SK-N-SH (cell line): ENCODE results near the gene SLCO4A1. TPM values are rescaled to one million over a fixed set of nuclear protein-coding genes. Genes with fewer than 3 reads are reported as not detected.

ENCODE experiments used
- CTCF ChIA-PET: fragments of 300-600, 350-600 bp; formaldehyde crosslinking; extraction: SDS; loops from one replicate; lab custom pipeline; 2021; lab: Yijun Ruan, JAX
- POLR2A ChIA-PET: fragments of 350-600 bp; sonication (Branson Sonifier 250); formaldehyde crosslinking; extraction: SDS; loops from one replicate; lab custom pipeline; 2020; ENCODE audit warnings: antibody characterized with exemption, inconsistent platforms; lab: Yijun Ruan, JAX
- DNase-seq: peaks from one replicate; pipeline ENCODE4 v3.0.0; 2012
- H2AFZ ChIP-seq: fragments of 200-600 bp; sonication (generic); 2 replicates; pipeline ENCODE4 v1.8.1; 2016; ENCODE audit warnings: antibody characterized with exemption, mild to moderate bottlenecking, low read depth
- H3F3A ChIP-seq: fragments of 200-600 bp; sonication (generic); replicated peaks from 2 replicates; pipeline ENCODE3; 2016; ENCODE audit warnings: antibody characterized with exemption, mild to moderate bottlenecking; ENCODE audit not compliant: insufficient read depth
- H3K27ac ChIP-seq, 2 experiments: fragments of 200-500 bp in 1 of 2; fragments of 200-600 bp in 1 of 2; sonication (Bioruptor generic) in 1 of 2; sonication (generic), shearing (Covaris generic) in 1 of 2; 2 replicates each; pipeline versions ENCODE4 v1.5.1 to v1.6.1; 2014 to 2016; ENCODE audit warnings: low read depth in 2 of 2, inconsistent platforms in 1 of 2, low read length in 1 of 2, mild to moderate bottlenecking in 1 of 2, mixed read lengths in 1 of 2
- H3K27me3 ChIP-seq: fragments of 200-600 bp; sonication (generic), shearing (Covaris generic); 2 replicates; pipeline ENCODE4 v1.6.1; 2016; ENCODE audit warnings: mixed run types; ENCODE audit not compliant: insufficient read depth
- H3K36me3 ChIP-seq, 2 experiments: fragments of 200-500 bp in 1 of 2; fragments of 200-600 bp in 1 of 2; sonication (Bioruptor generic) in 1 of 2; sonication (generic) in 1 of 2; replicated peaks in 1 of 2; 2 replicates each; pipeline versions ENCODE3 to v1.5.1; 2014 to 2016; ENCODE audit warnings: low read length in 1 of 2, mild to moderate bottlenecking in 1 of 2; ENCODE audit not compliant: insufficient read depth in 2 of 2, control insufficient read depth in 1 of 2
- H3K4me1 ChIP-seq, 2 experiments: fragments of 200-500 bp in 1 of 2; fragments of 200-600 bp in 1 of 2; sonication (Bioruptor generic) in 1 of 2; sonication (generic), shearing (Covaris generic) in 1 of 2; 2 replicates each; pipeline versions ENCODE4 v1.5.1 to v1.6.1; 2014 to 2016; ENCODE audit warnings: low read depth in 1 of 2, low read length in 1 of 2, mixed run types in 1 of 2; ENCODE audit not compliant: insufficient read depth in 2 of 2, control insufficient read depth in 1 of 2
- H3K4me2 ChIP-seq: fragments of 200-600 bp; sonication (generic), shearing (Covaris generic); 2 replicates; pipeline ENCODE4 v1.6.1; 2017; ENCODE audit warnings: mixed run types
- H3K4me3 ChIP-seq, 2 experiments: fragments of 200-500 bp in 1 of 2; fragments of 200-600 bp in 1 of 2; sonication (Bioruptor generic) in 1 of 2; sonication (generic), shearing (Covaris generic) in 1 of 2; 2 replicates each; pipeline versions ENCODE4 v1.5.1 to v1.8.1; 2014 to 2016; ENCODE audit warnings: low read depth in 2 of 2, inconsistent platforms in 1 of 2, low read length in 1 of 2, mild to moderate bottlenecking in 1 of 2, mixed read lengths in 1 of 2, moderate library complexity in 1 of 2
- H3K79me2 ChIP-seq: fragments of 200-600 bp; sonication (generic); 2 replicates; pipeline ENCODE4 v1.8.1; 2017; ENCODE audit warnings: mild to moderate bottlenecking; ENCODE audit not compliant: insufficient read depth
- H3K9ac ChIP-seq: fragments of 200-600 bp; sonication (generic); 2 replicates; pipeline ENCODE4 v1.6.1; 2017; ENCODE audit warnings: mixed run types
- H3K9me2 ChIP-seq: fragments of 200-600 bp; sonication (generic); 2 replicates; pipeline ENCODE4 v1.6.1; 2017; ENCODE audit warnings: mixed run types
- H3K9me3 ChIP-seq: fragments of 200-600 bp; sonication (generic); 2 replicates; pipeline ENCODE4 v1.6.1; 2017; ENCODE audit warnings: mixed run types, mild to moderate bottlenecking, moderate library complexity
- H4K20me1 ChIP-seq: fragments of 200-600 bp; sonication (generic); 2 replicates; pipeline ENCODE4 v1.6.1; 2017; ENCODE audit warnings: mild to moderate bottlenecking, mixed run types; ENCODE audit not compliant: insufficient read depth
- ELF1 ChIP-seq: IDR thresholded peaks from 2 replicates; pipeline ENCODE4 v1.4.0; 2012
- EZH2phosphoT487 ChIP-seq: fragments of 200-600 bp; sonication (generic); IDR thresholded peaks from 2 replicates; pipeline ENCODE4 v1.6.1; 2017; ENCODE audit warnings: low read depth, mixed run types, mild to moderate bottlenecking, antibody characterized with exemption, moderate library complexity, borderline replicate concordance
- FOXJ3 ChIP-seq: sonication (generic); formaldehyde crosslinking; IDR thresholded peaks from 2 replicates; pipeline ENCODE4 v1.5.1; 2020; ENCODE audit warnings: mild to moderate bottlenecking, missing genetic modification reagents
- GABPA ChIP-seq: IDR thresholded peaks from 2 replicates; pipeline ENCODE4 v1.4.0; 2012; ENCODE audit warnings: low read depth, mild to moderate bottlenecking
- POLR2AphosphoS5 ChIP-seq: IDR thresholded peaks from 2 replicates; pipeline ENCODE4 v1.6.1; 2012; ENCODE audit warnings: low read depth, low read length
- SIN3A ChIP-seq: IDR thresholded peaks from 2 replicates; pipeline ENCODE4 v1.6.1; 2012; ENCODE audit warnings: low read depth, mild to moderate bottlenecking, low read length, moderate library complexity, borderline replicate concordance
- TAF1 ChIP-seq: IDR thresholded peaks from 2 replicates; pipeline ENCODE4 v1.6.1; 2012; ENCODE audit warnings: low read depth, mild to moderate bottlenecking, low read length, moderate library complexity, borderline replicate concordance
- USF1 ChIP-seq: IDR thresholded peaks from 2 replicates; pipeline ENCODE4 v1.4.0; 2012; ENCODE audit warnings: low read depth, borderline replicate concordance
- YY1 ChIP-seq: IDR thresholded peaks from 2 replicates; pipeline ENCODE4 v1.4.0; 2012; ENCODE audit warnings: low read depth, mild to moderate bottlenecking
- ZBTB33 ChIP-seq: IDR thresholded peaks from 2 replicates; pipeline ENCODE4 v1.4.0; 2012; ENCODE audit warnings: low read depth, borderline replicate concordance
- WGBS: methylation state at CpG from one replicate; pipeline ENCODE4 v1.1.6; 2017; ENCODE audit warnings: low lambda C conversion rate; 5-methylcytosine and 5-hydroxymethylcytosine counted together
- polyA plus RNA-seq, 3 experiments: library from polyadenylated mRNA; depleted of rRNA; stranded (reverse); fragments of >200 nt; gene quantifications; 2 replicates each; pipeline ENCODE4 v1.2.3, GENCODE V29; 2012

SLCO4A1 gene
- polyA plus RNA-seq, 1 of the 3 experiments (the other 2 are of a cell fraction) = 0.33 TPM

GRCh38 chr20:62599216-62600110 lies 42.8 kb upstream of the SLCO4A1 start:
- no peaks in the 10 kb centered on the region for H3K9me3 ChIP-seq
- CTCF ChIA-PET = interaction anchor here (0.6 to 3.5 kb wide), 3 partner anchors 18 to 99 kb away, joined by 3 to 22 read pairs (median 3); no protein-coding TSS in a partner anchor
- WGBS = 83% methylated on average over 16 of the region's 34 CpGs

GRCh38 chr20:62601172-62601571 lies 41.1 kb upstream of the SLCO4A1 start:
- H4K20me1 ChIP-seq = no peaks in the 10 kb centered on the region

More at GRCh38 chr20:62599216-62600110, 42.8 kb upstream of the SLCO4A1 start:
- Histone ChIP-seq H3K4me1 (peaks cover 7 to 8% of the 10 kb centered on the region in 2 experiments; a peak in 3 of 4 replicates), H3K4me2 (no peak overlapping the region), H3F3A (no peaks in the 10 kb centered on the region), H3K36me3 (no peaks in the 10 kb centered on the region), H3K27me3 (no peaks in the 10 kb centered on the region), H3K4me3 (no peak overlapping the region), H3K9me2 (no peaks in the 10 kb centered on the region), H4K20me1 (no peaks in the 10 kb centered on the region), H2AFZ (no peak overlapping the region), H3K79me2 (no peaks in the 10 kb centered on the region), H3K9ac (no peak overlapping the region), H3K27ac (no peak overlapping the region)
- POLR2A ChIA-PET = no interaction called here
- TF ChIP-seq EZH2phosphoT487 = no peak
- TF ChIP-seq USF1 = no peak
- no peak for TF ChIP-seq FOXJ3 (CRISPR knock-in tag)
- TF ChIP-seq ELF1 = no peak
- no peak for TF ChIP-seq TAF1
- TF ChIP-seq YY1 = no peak
- no peak for TF ChIP-seq SIN3A
- DNase-seq = no peak

More at GRCh38 chr20:62601172-62601571, 41.1 kb upstream of the SLCO4A1 start:
- Histone ChIP-seq H3K9me3 (no peaks in the 10 kb centered on the region), H3K36me3 (no peaks in the 10 kb centered on the region), H3K27me3 (no peaks in the 10 kb centered on the region), H3K4me1 (peaks cover 7 to 8% of the 10 kb centered on the region in 2 experiments; a peak in 3 of 4 replicates), H3K4me3 (no peak overlapping the region), H3K9ac (no peak overlapping the region), H3F3A (no peaks in the 10 kb centered on the region), H3K79me2 (no peaks in the 10 kb centered on the region), H3K4me2 (no peak overlapping the region), H2AFZ (no peak overlapping the region), H3K27ac (no peak overlapping the region), H3K9me2 (no peaks in the 10 kb centered on the region)
- WGBS = 68% methylated on average over 6 of the region's 6 CpGs
- ChIA-PET CTCF (interaction anchor here (0.9 to 2.3 kb wide), 3 partner anchors 16 to 191 kb away, joined by 3 to 16 read pairs (median 7); no protein-coding TSS in a partner anchor), POLR2A (no interaction called here)
- TF ChIP-seq FOXJ3 (CRISPR knock-in tag) (no peak), POLR2AphosphoS5 (no peak), GABPA (no peak), TAF1 (no peak), ZBTB33 (no peak)
- no peak for DNase-seq
